HepG2 (cell line): Measurements from ENCODE around the gene ALG14. TPM values are rescaled to one million over a fixed set of nuclear protein-coding genes. Genes with fewer than 3 reads are reported as not detected.

ENCODE experiments used
- AFF4 ChIP-seq: sonication (generic); formaldehyde crosslinking; IDR thresholded peaks from 2 replicates; pipeline ENCODE4 v1.4.0; 2020; ENCODE audit warnings: missing genetic modification reagents
- CHD4 ChIP-seq: fragments of 200-600 bp; sonication (generic); IDR thresholded peaks from 2 replicates; pipeline ENCODE4 v1.7.0; 2017; ENCODE audit warnings: mild to moderate bottlenecking, low read length, borderline replicate concordance
- EHMT2 ChIP-seq: fragments of 200-600 bp; sonication (generic); IDR thresholded peaks from 2 replicates; pipeline ENCODE4 v1.7.0; 2017; ENCODE audit warnings: antibody characterized with exemption, low read depth, low read length, borderline replicate concordance
- ELF1 ChIP-seq: sonication (generic); formaldehyde crosslinking; IDR thresholded peaks from 2 replicates; pipeline ENCODE4 v1.4.0; 2020; ENCODE audit warnings: missing genetic modification reagents
- HES4 ChIP-seq: sonication (generic); formaldehyde crosslinking; IDR thresholded peaks from 2 replicates; pipeline ENCODE4 v1.9.0; 2021; ENCODE audit warnings: mild to moderate bottlenecking, missing genetic modification reagents, borderline replicate concordance
- HIVEP1 ChIP-seq: sonication (generic); formaldehyde crosslinking; IDR thresholded peaks from 2 replicates; pipeline ENCODE4 v1.4.0; 2020; ENCODE audit warnings: mild to moderate bottlenecking, missing genetic modification reagents
- KAT2B ChIP-seq: fragments of 150-350 bp; IDR thresholded peaks from 2 replicates; pipeline ENCODE4 v1.6.1; 2014; ENCODE audit warnings: low read depth, low read length, borderline replicate concordance
- KLF13 ChIP-seq: sonication (generic); formaldehyde crosslinking; IDR thresholded peaks from 2 replicates; pipeline ENCODE4 v1.4.0; 2020; ENCODE audit warnings: mild to moderate bottlenecking, missing genetic modification reagents
- KLF15 ChIP-seq: sonication (generic); formaldehyde crosslinking; IDR thresholded peaks from 2 replicates; pipeline ENCODE4 v1.8.1; 2023; ENCODE audit warnings: borderline replicate concordance, mild to moderate bottlenecking, inconsistent platforms, missing genetic modification reagents, mixed read lengths
- NFE2L2 ChIP-seq: fragments of 150-350 bp; IDR thresholded peaks from 2 replicates; pipeline ENCODE4 v1.6.1; 2014; ENCODE audit warnings: low read length
- NR1H2 ChIP-seq: sonication (generic); formaldehyde crosslinking; IDR thresholded peaks from 2 replicates; pipeline ENCODE4 v1.8.1; 2022; ENCODE audit warnings: low read depth, missing genetic modification reagents, borderline replicate concordance
- SAP130 ChIP-seq: IDR thresholded peaks from 2 replicates; pipeline ENCODE4 v1.6.1; 2016; ENCODE audit warnings: low read depth
- SNRNP70 ChIP-seq: fragments of 200-400 bp; formaldehyde crosslinking; IDR thresholded peaks from 2 replicates; pipeline ENCODE4 v1.6.1; 2017; ENCODE audit warnings: mild to moderate bottlenecking, low read depth, low read length, moderate library complexity
- SP5 ChIP-seq: IDR thresholded peaks from 2 replicates; pipeline ENCODE4 v1.6.1; 2016; ENCODE audit warnings: low read depth, borderline replicate concordance
- TFE3 ChIP-seq: IDR thresholded peaks from 2 replicates; pipeline ENCODE4 v1.6.1; 2016
- TMF1 ChIP-seq: sonication (generic); formaldehyde crosslinking; IDR thresholded peaks from 2 replicates; pipeline ENCODE4 v1.8.1; 2022; ENCODE audit warnings: low read depth, missing genetic modification reagents
- ZFP36L2 ChIP-seq: sonication (generic); formaldehyde crosslinking; IDR thresholded peaks from 2 replicates; pipeline ENCODE4 v1.4.0; 2020; ENCODE audit warnings: missing genetic modification reagents
- ZNF224 ChIP-seq: sonication (generic); formaldehyde crosslinking; IDR thresholded peaks from 2 replicates; pipeline ENCODE4 v1.5.0; 2020; ENCODE audit warnings: mild to moderate bottlenecking, missing genetic modification reagents
- ZNF264 ChIP-seq: sonication (generic); formaldehyde crosslinking; IDR thresholded peaks from 2 replicates; pipeline ENCODE4 v1.4.0; 2020; ENCODE audit warnings: missing genetic modification reagents
- ZNF607 ChIP-seq: sonication (generic); formaldehyde crosslinking; IDR thresholded peaks from 2 replicates; pipeline ENCODE4 v1.5.1; 2020; ENCODE audit warnings: missing genetic modification reagents, mild to moderate bottlenecking, borderline replicate concordance
- ZNF629 ChIP-seq: sonication (generic); formaldehyde crosslinking; conservative IDR thresholded peaks from 2 replicates; pipeline ENCODE4 v1.5.0; 2020; ENCODE audit warnings: missing genetic modification reagents
- ZNF746 ChIP-seq: sonication (generic); formaldehyde crosslinking; IDR thresholded peaks from 2 replicates; pipeline ENCODE4 v1.8.0; 2022; ENCODE audit warnings: mild to moderate bottlenecking, missing genetic modification reagents
- ZNF792 ChIP-seq: IDR thresholded peaks from 2 replicates; pipeline ENCODE4 v1.6.1; 2016
- ZSCAN20 ChIP-seq: sonication (generic); formaldehyde crosslinking; IDR thresholded peaks from 2 replicates; pipeline ENCODE4 v1.4.0; 2020; ENCODE audit warnings: missing genetic modification reagents, mild to moderate bottlenecking, borderline replicate concordance
- polyA plus RNA-seq, 8 experiments: library from polyadenylated mRNA; depleted of rRNA in 3 of 8; stranded (reverse) in 7 of 8; unstranded in 1 of 8; fragments of >200 nt; fragmentation: Illumina TruSeq in 4 of 8; extraction: Trizol in 4 of 8; gene quantifications; 2 replicates each; pipeline versions ENCODE4 v1.2.1 to v1.2.3, GENCODE V29; 2011 to 2016; ENCODE audit warnings: low read depth in 4 of 8, missing spikeins in 1 of 8, mixed read lengths in 1 of 8; ENCODE audit not compliant: insufficient read depth in 1 of 8
- total RNA-seq, 5 experiments: library from RNA; depleted of rRNA; stranded (reverse); fragments of >200 nt; fragmentation: Illumina TruSeq; extraction: Trizol; gene quantifications; 2 replicates each; pipeline ENCODE4 v1.2.3, GENCODE V29; 2016; ENCODE audit warnings: low read depth in 1 of 5
- TF ChIP-seq, protein P1 (sequence below): sonication (generic); formaldehyde crosslinking; IDR thresholded peaks from 2 replicates; pipeline ENCODE4 v1.8.1; 2023; ENCODE audit warnings: missing genetic modification reagents, mild to moderate bottlenecking, borderline replicate concordance

Gene ALG14
- total and polyA plus RNA-seq, 2 of the 13 experiments (the other 11 are each of a cell fraction or from before 2014, with no cell fraction given): 4.5 to 12.7 TPM

GRCh38 chr1:95013950-95014574, 58.7 kb downstream of the ALG14 start (continued):
- TF ChIP-seq ELF1 (CRISPR knock-in tag): 0 out of 2 replicates have a peak, but pooled peaks have one; percentile 34
- TF ChIP-seq ZNF629 (CRISPR knock-in tag): no peak
- no peak for TF ChIP-seq TMF1 (CRISPR knock-in tag)
- TF ChIP-seq NFE2L2: no peak
- no peak for TF ChIP-seq KLF13 (CRISPR knock-in tag)
- TF ChIP-seq SP5 (CRISPR knock-in tag): peak; percentile 41; the same call in 1 of the 2 replicates
- TF ChIP-seq ZNF792 (CRISPR knock-in tag): 0 out of 2 replicates have a peak, but pooled peaks have one; percentile 74
- TF ChIP-seq KAT2B: no peak
- TF ChIP-seq ZSCAN20 (CRISPR knock-in tag): 0 out of 2 replicates have a peak, but pooled peaks have one; percentile 38
- peak; percentile 38; the same call in 1 of the 2 replicates for TF ChIP-seq TFE3 (CRISPR knock-in tag)
- TF ChIP-seq NR1H2 (CRISPR knock-in tag): no peak
- 0 out of 2 replicates have a peak, but pooled peaks have one; percentile 29 for TF ChIP-seq ZNF264 (CRISPR knock-in tag)
- TF ChIP-seq, protein P1, sequence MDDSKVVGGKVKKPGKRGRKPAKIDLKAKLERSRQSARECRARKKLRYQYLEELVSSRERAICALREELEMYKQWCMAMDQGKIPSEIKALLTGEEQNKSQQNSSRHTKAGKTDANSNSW: no peak
- no peak for TF ChIP-seq ZNF607 (CRISPR knock-in tag)
- no peak for TF ChIP-seq KLF15
- no peak for TF ChIP-seq ZNF746 (CRISPR knock-in tag)
- no peak for TF ChIP-seq ZFP36L2 (CRISPR knock-in tag)
- no peak for TF ChIP-seq ZNF224 (CRISPR knock-in tag)
- no peak for TF ChIP-seq HIVEP1
- TF ChIP-seq SAP130 (CRISPR knock-in tag): peak; percentile 78
- TF ChIP-seq HES4 (CRISPR knock-in tag): no peak
- TF ChIP-seq SNRNP70: no peak
- no peak for TF ChIP-seq AFF4 (CRISPR knock-in tag)
- peak; percentile 49; the same call in 1 of the 2 replicates for TF ChIP-seq EHMT2
- peak; percentile 73; the same call in 1 of the 2 replicates for TF ChIP-seq CHD4
